Endothelial cell of umbilical vein (primary cell): ENCODE data around the gene P2RX2. TPM values are rescaled to one million over a fixed set of nuclear protein-coding genes. Genes with fewer than 3 reads are reported as not detected.

ENCODE experiments used
- BruUV-seq: library from RNA; stranded (reverse); fragments of 400-500 nt; replicated peaks from 2 replicates; lab custom pipeline; 2021; lab: Mats Ljungman, UMichigan
- CTCF ChIA-PET: fragments of 300-600, 350-600 bp; sonication (Branson Sonifier 250); formaldehyde crosslinking; loops from one replicate; lab custom pipeline; 2021; ENCODE audit warnings: antibody characterized with exemption, inconsistent platforms; lab: Charles Lee
- POLR2A ChIA-PET: fragments of 300-600, 350-600 bp; sonication (Branson Sonifier 250); formaldehyde crosslinking; loops from one replicate; lab custom pipeline; 2021; ENCODE audit warnings: antibody characterized with exemption, inconsistent platforms; lab: Charles Lee
- DNase-seq: peaks from one replicate; pipeline ENCODE4 v3.0.0-alpha.2; 2011; ENCODE audit warnings: low read depth, low spot score
- FAIRE-seq: peaks from 2 replicates; lab custom pipeline; 2011; peaks lifted over from hg19 to GRCh38; lab: Jason Lieb, UNC
- H2AFZ ChIP-seq: 2 replicates; pipeline ENCODE4 v1.6.0; 2012; ENCODE audit warnings: low read depth, low read length, control low read depth, inconsistent platforms
- H3K27ac ChIP-seq: 2 replicates; pipeline ENCODE4 v1.5.1; 2011; ENCODE audit warnings: low read depth, mild to moderate bottlenecking, control low read depth, low read length, moderate library complexity; ENCODE audit not compliant: insufficient read depth
- H3K27me3 ChIP-seq, 2 experiments: 2 replicates each; pipeline versions ENCODE4 v1.6.0 to v1.6.1; 2011; ENCODE audit warnings: low read length in 2 of 2, mixed read lengths in 1 of 2; ENCODE audit not compliant: control insufficient read depth in 2 of 2, insufficient read depth in 2 of 2
- H3K36me3 ChIP-seq, 2 experiments: 2 replicates in 1 of 2; 3 replicates in 1 of 2; pipeline ENCODE4 v1.5.1; 2011; ENCODE audit warnings: low read length in 2 of 2, mild to moderate bottlenecking in 1 of 2, moderate library complexity in 1 of 2; ENCODE audit not compliant: control insufficient read depth in 2 of 2, insufficient read depth in 2 of 2; ENCODE audit errors: extremely low read depth in 1 of 2
- H3K4me1 ChIP-seq: 3 replicates; pipeline ENCODE4 v1.5.1; 2011; ENCODE audit warnings: mild to moderate bottlenecking, low read length; ENCODE audit not compliant: control insufficient read depth, insufficient read depth; ENCODE audit errors: extremely low read depth
- H3K4me2 ChIP-seq: 2 replicates; pipeline ENCODE4 v1.6.1; 2011; ENCODE audit warnings: low read length, control low read depth, mixed read lengths; ENCODE audit not compliant: insufficient read depth
- H3K4me3 ChIP-seq, 3 experiments: fragments of 200-600 bp in 1 of 3; sonication (generic), shearing (Covaris generic) in 1 of 3; replicated peaks in 1 of 3; 2 replicates each; pipeline ENCODE4 v1.5.1; 2011 to 2016; ENCODE audit warnings: control low read depth in 3 of 3, low read length in 3 of 3, mild to moderate bottlenecking in 2 of 3, inconsistent platforms in 1 of 3, low read depth in 1 of 3, moderate library complexity in 1 of 3; ENCODE audit not compliant: insufficient read depth in 1 of 3
- H3K79me2 ChIP-seq: 2 replicates; pipeline ENCODE4 v1.6.0; 2012; ENCODE audit warnings: low read length, inconsistent platforms; ENCODE audit not compliant: control insufficient read depth, insufficient read depth
- H3K9ac ChIP-seq: replicated peaks from 2 replicates; pipeline ENCODE3; 2011; ENCODE audit warnings: low read length, control low read depth; ENCODE audit not compliant: insufficient read depth; ENCODE audit errors: extremely low read depth
- H3K9me1 ChIP-seq: replicated peaks from 3 replicates; pipeline ENCODE4 v1.6.0; 2011; ENCODE audit warnings: mild to moderate bottlenecking, low read length; ENCODE audit not compliant: control insufficient read depth, insufficient read depth; ENCODE audit errors: extremely low read depth
- H3K9me3 ChIP-seq: replicated peaks from 2 replicates; pipeline ENCODE4 v1.5.1; 2012; ENCODE audit warnings: low read length, inconsistent platforms; ENCODE audit not compliant: control insufficient read depth, insufficient read depth
- H4K20me1 ChIP-seq: replicated peaks from 2 replicates; pipeline ENCODE3; 2011; ENCODE audit warnings: mild to moderate bottlenecking, low read length; ENCODE audit not compliant: control insufficient read depth, insufficient read depth; ENCODE audit errors: extremely low read depth
- FOS ChIP-seq: IDR thresholded peaks from 2 replicates; pipeline ENCODE4 v1.6.1; 2011; ENCODE audit warnings: mild to moderate bottlenecking, low read length, moderate library complexity, borderline replicate concordance; ENCODE audit not compliant: insufficient read depth
- GATA2 ChIP-seq: IDR thresholded peaks from 2 replicates; pipeline ENCODE4 v1.7.0; 2011; ENCODE audit warnings: low read depth, mild to moderate bottlenecking, moderate library complexity, mixed read lengths, low read length; ENCODE audit not compliant: insufficient read length, insufficient read depth
- JUN ChIP-seq: IDR thresholded peaks from 2 replicates; pipeline ENCODE4 v1.6.1; 2011; ENCODE audit warnings: borderline replicate concordance, low read depth; ENCODE audit not compliant: insufficient read length, insufficient read depth
- POLR2AphosphoS5 ChIP-seq: IDR thresholded peaks from 2 replicates; pipeline ENCODE4 v1.6.1; 2012; ENCODE audit warnings: low read depth, mild to moderate bottlenecking, control low read depth, low read length, moderate library complexity; ENCODE audit not compliant: insufficient read depth
- dilution Hi-C: fragments of 300-500 bp; cut with MboI; formaldehyde crosslinking; loops from one replicate; pipeline ENCODE4 v1.15.0; 2019; ENCODE audit warnings: low sequenced_read_pairs; ENCODE audit not compliant: extremely low pct_ligation_motif_present
- intact Hi-C: fragments of 100-400 bp; cut with micrococcal nuclease; formaldehyde crosslinking; loops from one replicate; pipeline ENCODE4 v1.10.0; 2022
- polyA plus RNA-seq, 4 experiments: library from polyadenylated mRNA; depleted of rRNA in 3 of 4; stranded (reverse) in 3 of 4; unstranded in 1 of 4; fragments of >200 nt; gene quantifications; 2 replicates each; pipeline versions ENCODE4 v1.2.1 to v1.2.3, GENCODE V29; 2011 to 2012; ENCODE audit warnings: missing spikeins in 1 of 4
- total RNA-seq: library from RNA; stranded (reverse); gene quantifications from 2 replicates; pipeline ENCODE4 v1.2.3, GENCODE V29; 2021
- TF ChIP-seq, protein P1 (sequence below), 2 donors: IDR thresholded peaks; 1 replicate in 1 of 2; 2 replicates in 1 of 2; pipeline ENCODE4 v1.5.1; 2011; ENCODE audit warnings: low read length in 2 of 2, mild to moderate bottlenecking in 2 of 2, moderate library complexity in 2 of 2, control low read depth in 1 of 2, inconsistent platforms in 1 of 2, low read depth in 1 of 2; ENCODE audit not compliant: insufficient read depth in 1 of 2; ENCODE audit errors: extremely low read depth in 1 of 2

P2RX2 gene
- total and polyA plus RNA-seq, 2 donors (not counting 3 experiments of a cell fraction or from before 2014, with no cell fraction given), result not detected

DNA sequence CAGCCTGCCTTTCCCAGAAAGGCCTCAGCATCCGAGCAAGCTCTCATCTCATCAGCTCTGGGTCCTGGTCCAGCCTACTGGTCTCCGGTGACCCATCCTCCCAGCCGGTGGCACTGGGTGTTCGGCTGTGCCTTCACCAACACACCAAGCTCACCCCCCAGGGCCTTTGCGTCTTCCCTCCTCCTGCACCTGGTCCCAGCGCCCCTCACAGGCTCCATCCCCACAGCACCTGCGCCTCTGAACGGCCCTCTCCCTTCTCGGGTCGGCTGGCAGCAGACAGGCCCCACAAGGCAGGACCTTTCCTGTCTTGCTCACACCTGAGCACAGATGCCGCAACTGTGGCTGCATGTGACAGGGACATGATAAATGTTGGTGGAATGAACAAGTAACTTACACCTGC is 13.1 kb downstream of the P2RX2 start:
- no peak for TF ChIP-seq JUN
- no peak for TF ChIP-seq POLR2AphosphoS5
- no peak for TF ChIP-seq FOS
- no peak for TF ChIP-seq GATA2
- TF ChIP-seq, protein P1, sequence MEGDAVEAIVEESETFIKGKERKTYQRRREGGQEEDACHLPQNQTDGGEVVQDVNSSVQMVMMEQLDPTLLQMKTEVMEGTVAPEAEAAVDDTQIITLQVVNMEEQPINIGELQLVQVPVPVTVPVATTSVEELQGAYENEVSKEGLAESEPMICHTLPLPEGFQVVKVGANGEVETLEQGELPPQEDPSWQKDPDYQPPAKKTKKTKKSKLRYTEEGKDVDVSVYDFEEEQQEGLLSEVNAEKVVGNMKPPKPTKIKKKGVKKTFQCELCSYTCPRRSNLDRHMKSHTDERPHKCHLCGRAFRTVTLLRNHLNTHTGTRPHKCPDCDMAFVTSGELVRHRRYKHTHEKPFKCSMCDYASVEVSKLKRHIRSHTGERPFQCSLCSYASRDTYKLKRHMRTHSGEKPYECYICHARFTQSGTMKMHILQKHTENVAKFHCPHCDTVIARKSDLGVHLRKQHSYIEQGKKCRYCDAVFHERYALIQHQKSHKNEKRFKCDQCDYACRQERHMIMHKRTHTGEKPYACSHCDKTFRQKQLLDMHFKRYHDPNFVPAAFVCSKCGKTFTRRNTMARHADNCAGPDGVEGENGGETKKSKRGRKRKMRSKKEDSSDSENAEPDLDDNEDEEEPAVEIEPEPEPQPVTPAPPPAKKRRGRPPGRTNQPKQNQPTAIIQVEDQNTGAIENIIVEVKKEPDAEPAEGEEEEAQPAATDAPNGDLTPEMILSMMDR (IDR thresholded peaks at IDR 0.05; ENCODE audit: extremely low read depth in 1 of 2, insufficient read depth in 1 of 2, low read depth in 1 of 2, low read length in 2 of 2), result no peak
- no peaks in the 10 kb centered on the region for H3K79me2 ChIP-seq
- intact Hi-C loops, result no loop called here

More for the DNA sequence above, 13.1 kb downstream of the P2RX2 start:
- H3K9me3 ChIP-seq, result no peaks in the 10 kb centered on the region
- BruUV-seq, result no TSS peak
- dilution Hi-C loops, result no loop called here
- no peak overlapping the region for H2AFZ ChIP-seq
- no peak overlapping the region for H3K9ac ChIP-seq
- H3K4me2 ChIP-seq, result no peak overlapping the region
- ChIA-PET CTCF (interaction anchor here (2.0 to 3.0 kb wide), 2 partner anchors 17 to 32 kb away, joined by 5 to 12 read pairs; no protein-coding TSS in a partner anchor), POLR2A (no interaction called here)
- H3K36me3 ChIP-seq, result peaks cover 2 to 12% of the 10 kb centered on the region in 2 experiments
- no peak overlapping the region for H3K4me3 ChIP-seq
- no peak for FAIRE-seq
- H4K20me1 ChIP-seq, result no peaks in the 10 kb centered on the region
- no peaks in the 10 kb centered on the region for H3K9me1 ChIP-seq
- no peak overlapping the region for H3K27ac ChIP-seq
- no peak for DNase-seq
- no peaks in the 10 kb centered on the region for H3K27me3 ChIP-seq
- H3K4me1 ChIP-seq, result no peaks in the 10 kb centered on the region
